Left lung (tissue), 14 donors: Measurements from ENCODE around the gene MS4A18. TPM values are rescaled to one million over a fixed set of nuclear protein-coding genes. Genes with fewer than 3 reads are reported as not detected.
A peak's percentile ranks its signal among the peaks of the same experiment; 100 is the strongest.
"Not testable (repeated sequence)": the region's sequence is repeated elsewhere in the genome, so short reads cannot be mapped to it uniquely, and the experiment has no call there.

Experiments
- ATAC-seq: fragments of 200-7000 bp; cut with Tn5 transposase; one replicate; pipeline ENCODE4 v1.9.1; 2020; ENCODE audit warnings: moderate library complexity
- DNase-seq, 4 donors: peaks; one replicate each; pipeline ENCODE4 v3.0.0-alpha.2; 2013 to 2020
- H3K27ac ChIP-seq, 2 donors: fragments of 200-600 bp; sonication (generic) in 1 of 2; one replicate each; pipeline versions ENCODE4 v1.5.0 to v1.8.0; 2020 to 2021
- H3K27me3 ChIP-seq, 2 donors: fragments of 200-600 bp; sonication (generic) in 1 of 2; one replicate each; pipeline versions ENCODE4 v1.5.0 to v1.8.0; 2020 to 2021
- H3K36me3 ChIP-seq, 2 donors: fragments of 200-600 bp; sonication (generic) in 1 of 2; one replicate each; pipeline versions ENCODE4 v1.5.0 to v1.8.0; 2020 to 2021
- H3K4me1 ChIP-seq, 2 donors: fragments of 200-600 bp; one replicate each; pipeline ENCODE4 v1.8.0; 2021
- H3K4me3 ChIP-seq, 2 donors: fragments of 200-600 bp; sonication (generic) in 1 of 2; one replicate each; pipeline versions ENCODE4 v1.5.0 to v1.8.0; 2020 to 2021; ENCODE audit warnings: mild to moderate bottlenecking in 1 of 2
- H3K9me3 ChIP-seq, 2 donors: fragments of 200-600 bp; sonication (generic) in 1 of 2; one replicate each; pipeline versions ENCODE4 v1.5.0 to v1.8.0; 2020 to 2021
- intact Hi-C, 2 donors: fragments of 100-400 bp; cut with DNase I; formaldehyde crosslinking; loops; one replicate each; pipeline versions ENCODE4 v1.11.2 to v1.14.2; 2022
- long read RNA-seq, 12 donors: library from polyadenylated mRNA in 2 of 12; unstranded in 2 of 12; transcript quantifications; one replicate each; pipeline ENCODE4 v2.0.0 and lab custom pipeline, GENCODE V29; 2019 to 2026
- polyA plus RNA-seq, 6 donors: library from polyadenylated mRNA; unstranded; fragments of 120-200 nt; gene quantifications; one replicate each; pipeline ENCODE4 v1.2.1, GENCODE V29; 2013; ENCODE audit not compliant: insufficient read length in 6 of 6
- total RNA-seq, 2 donors: library from RNA; stranded (reverse); fragmentation: NEBNext Ultra II Directional; extraction: Animal tissue kit (Norgen Biotek cat#: 25700); gene quantifications; one replicate each; pipeline ENCODE4 v1.2.1, GENCODE V29; 2021
- TF ChIP-seq, protein P1 (sequence below), 2 donors: fragments of 200-600 bp; sonication (generic) in 1 of 2; IDR thresholded peaks; one replicate each; pipeline versions ENCODE4 v1.5.0 to v1.8.0; 2021; ENCODE audit warnings: antibody characterized with exemption in 2 of 2
- donor health status: DM: no; HTN: yes; CAD: no.
- donor health status: DM: no; HTN: no; CAD: no.

The MS4A18 gene
- total RNA-seq (not detected), polyA plus RNA-seq (not detected)
- long read RNA-seq, donor 1, result 0 reads
- long read RNA-seq, donor 2, result 0 reads
- long read RNA-seq, donor 3, result 0 reads
- long read RNA-seq, donor 4, result 0 reads
- long read RNA-seq, donor 5, result 0 reads
- long read RNA-seq, donor 6, result 0 reads
- long read RNA-seq, donor 7, result 0 reads
- long read RNA-seq, donor 8, result 0 reads
- long read RNA-seq, donor 9, result 0 reads
- long read RNA-seq, donor 10, result 0 reads
- long read RNA-seq, donor 11, result 0 reads
- long read RNA-seq, donor 12, result 0 reads

DNA sequence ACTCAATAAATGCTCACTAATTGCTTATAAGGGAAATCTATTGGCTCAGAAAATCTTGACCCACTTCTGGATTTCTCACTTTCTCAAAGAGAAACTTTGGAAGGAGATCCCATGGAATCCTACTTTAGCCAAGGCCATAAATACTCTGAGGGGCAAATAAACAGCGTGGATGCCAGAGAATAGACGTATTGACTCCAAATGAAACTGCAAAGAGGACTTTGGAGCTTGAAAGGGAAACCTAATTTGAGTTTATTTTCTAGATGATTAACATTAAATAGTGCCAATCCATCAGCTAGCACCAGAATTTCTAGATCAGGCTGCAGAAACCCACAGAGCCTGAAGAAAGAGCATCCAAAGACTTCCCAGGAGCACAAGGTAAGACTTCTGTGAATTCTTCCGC is at the start of gene MS4A18:
Gene MS4A18 (plus strand): TSS at position 301 of the 400 bp plus-strand sequence.
- H3K4me1 ChIP-seq, result no peaks in the 10 kb centered on the region
- no peak within 1 kb of the TSS for H3K27ac ChIP-seq
- H3K36me3 ChIP-seq, result no peaks in the 10 kb centered on the region
- intact Hi-C loops, result no loop called here
- TF ChIP-seq, protein P1, sequence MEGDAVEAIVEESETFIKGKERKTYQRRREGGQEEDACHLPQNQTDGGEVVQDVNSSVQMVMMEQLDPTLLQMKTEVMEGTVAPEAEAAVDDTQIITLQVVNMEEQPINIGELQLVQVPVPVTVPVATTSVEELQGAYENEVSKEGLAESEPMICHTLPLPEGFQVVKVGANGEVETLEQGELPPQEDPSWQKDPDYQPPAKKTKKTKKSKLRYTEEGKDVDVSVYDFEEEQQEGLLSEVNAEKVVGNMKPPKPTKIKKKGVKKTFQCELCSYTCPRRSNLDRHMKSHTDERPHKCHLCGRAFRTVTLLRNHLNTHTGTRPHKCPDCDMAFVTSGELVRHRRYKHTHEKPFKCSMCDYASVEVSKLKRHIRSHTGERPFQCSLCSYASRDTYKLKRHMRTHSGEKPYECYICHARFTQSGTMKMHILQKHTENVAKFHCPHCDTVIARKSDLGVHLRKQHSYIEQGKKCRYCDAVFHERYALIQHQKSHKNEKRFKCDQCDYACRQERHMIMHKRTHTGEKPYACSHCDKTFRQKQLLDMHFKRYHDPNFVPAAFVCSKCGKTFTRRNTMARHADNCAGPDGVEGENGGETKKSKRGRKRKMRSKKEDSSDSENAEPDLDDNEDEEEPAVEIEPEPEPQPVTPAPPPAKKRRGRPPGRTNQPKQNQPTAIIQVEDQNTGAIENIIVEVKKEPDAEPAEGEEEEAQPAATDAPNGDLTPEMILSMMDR (IDR thresholded peaks at IDR 0.05), result no peak
- H3K4me3 ChIP-seq, result no peak within 1 kb of the TSS
- H3K27me3 ChIP-seq, result peaks cover 0 to 4% of the 10 kb centered on the region in 2 donors
- no peaks in the 10 kb centered on the region for H3K9me3 ChIP-seq
- no peak for ATAC-seq
- no peak for DNase-seq

DNA sequence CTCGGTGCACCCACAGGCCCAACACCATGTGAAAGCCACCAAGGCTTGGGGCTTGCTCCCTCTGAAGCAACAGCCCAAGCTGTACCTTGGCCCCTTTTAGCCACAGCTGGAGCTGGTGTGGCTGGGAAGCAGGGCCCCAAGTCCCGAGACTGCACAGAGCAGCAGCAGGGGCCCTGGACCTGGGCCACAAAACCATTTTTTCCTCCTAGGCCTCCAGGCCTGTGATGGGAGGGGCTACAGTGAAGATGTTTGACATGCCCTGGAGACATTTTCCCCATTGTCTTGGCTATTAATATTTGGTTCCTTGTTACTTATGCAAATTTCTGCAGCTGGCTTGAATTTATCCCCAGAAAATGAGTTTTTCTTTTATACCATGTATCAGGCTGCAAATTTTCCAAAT is 46.3 kb upstream of the MS4A18 start:
- H3K36me3 ChIP-seq, H3K4me3 ChIP-seq, H3K4me1 ChIP-seq, H3K27me3 ChIP-seq, H3K27ac ChIP-seq, ATAC-seq, intact Hi-C loops: not testable (repeated sequence)
- peak in 1 of 4 donors; percentile 14 for DNase-seq
- peaks cover 0 to 38% of the 10 kb centered on the region in 2 donors for H3K9me3 ChIP-seq

DNA sequence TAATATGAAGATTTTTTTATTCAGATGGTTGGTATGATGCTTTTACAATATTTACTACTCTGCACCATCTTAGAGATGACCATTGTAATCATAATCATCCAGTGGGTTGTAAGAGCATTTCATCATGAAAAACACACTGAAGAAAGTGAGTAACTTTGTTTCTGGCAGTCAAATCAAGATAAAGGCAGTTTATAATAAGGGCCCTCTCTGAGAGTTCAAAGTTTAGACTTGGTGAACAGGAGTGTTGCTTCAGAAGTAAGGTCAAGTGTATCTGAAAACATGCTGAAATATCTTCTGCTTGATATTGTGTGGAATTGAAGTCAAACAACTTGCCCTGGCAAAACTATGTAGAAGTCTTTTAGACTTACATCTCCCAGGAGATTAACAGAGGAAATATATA is 44.6 kb upstream of the MS4A18 start:
- DNase-seq, result no peak
- no peak overlapping the region for H3K27ac ChIP-seq
- ATAC-seq, result no peak
- intact Hi-C loops, result no loop called here
- H3K9me3 ChIP-seq, result peaks cover 0 to 31% of the 10 kb centered on the region in 2 donors
- TF ChIP-seq, protein P1 (IDR thresholded peaks at IDR 0.05), result no peak
- H3K4me3 ChIP-seq, result no peak overlapping the region
- H3K27me3 ChIP-seq, result no peaks in the 10 kb centered on the region
- no peaks in the 10 kb centered on the region for H3K4me1 ChIP-seq
- no peaks in the 10 kb centered on the region for H3K36me3 ChIP-seq

GRCh38 chr11:60680455-60681119 is 43.9 kb upstream of the MS4A18 start:
- TF ChIP-seq, protein P1 (IDR thresholded peaks at IDR 0.05), result no peak
- intact Hi-C loops, result no loop called here
- Histone ChIP-seq H3K4me1 (no peaks in the 10 kb centered on the region), H3K4me3 (no peak overlapping the region), H3K27me3 (no peaks in the 10 kb centered on the region), H3K36me3 (no peaks in the 10 kb centered on the region), H3K9me3 (peaks cover 0 to 31% of the 10 kb centered on the region in 2 donors), H3K27ac (no peak overlapping the region)
- no peak for DNase-seq
- ATAC-seq, result no peak

- H3K9me3 ChIP-seq, H3K36me3 ChIP-seq, H3K27me3 ChIP-seq, DNase-seq, H3K4me1 ChIP-seq, H3K27ac ChIP-seq, H3K4me3 ChIP-seq, intact Hi-C loops, ATAC-seq: not testable (repeated sequence)
Measured at GRCh38 chr11:60684541-60684848, 40.0 kb upstream of the MS4A18 start.

DNA sequence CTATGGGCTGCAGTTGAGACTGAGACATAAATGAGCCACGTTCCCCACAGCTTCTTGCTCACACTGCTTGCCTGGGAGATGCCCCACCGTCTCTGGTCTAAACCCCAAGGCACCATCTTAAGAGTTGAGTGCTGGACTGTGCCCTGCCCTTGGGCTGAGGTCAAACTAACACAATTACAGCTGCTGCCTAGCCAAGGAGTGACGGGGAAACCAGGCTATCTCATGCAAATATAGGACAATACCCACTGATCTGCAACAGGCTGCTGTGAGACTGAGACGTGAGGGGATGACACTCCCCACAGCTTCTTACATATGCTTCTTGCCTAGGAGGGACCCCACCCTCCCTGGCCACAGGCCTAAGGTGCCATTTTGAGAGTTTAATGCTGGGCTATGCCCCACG is 32.9 kb upstream of the MS4A18 start:
- TF ChIP-seq, protein P1 (IDR thresholded peaks at IDR 0.05), result no peak
- DNase-seq (no peak), ATAC-seq (no peak)
- Histone ChIP-seq H3K36me3 (no peaks in the 10 kb centered on the region), H3K27ac (no peak overlapping the region), H3K27me3 (no peaks in the 10 kb centered on the region), H3K4me1 (no peaks in the 10 kb centered on the region), H3K9me3 (no peaks in the 10 kb centered on the region), H3K4me3 (no peak overlapping the region)
- intact Hi-C loops, result no loop called here
